GM19351 (cell line): ENCODE data around the gene SFMBT1.
"Not testable (repeated sequence)": the region's sequence is repeated elsewhere in the genome, so short reads cannot be mapped to it uniquely, and the experiment has no call there.

ENCODE experiments used
- ATAC-seq: cut with Tn5 transposase; IDR thresholded peaks from one replicate; pipeline ENCODE4 v1.9.1; 2021; ENCODE audit warnings: mild to moderate bottlenecking, moderate library complexity; ENCODE audit not compliant: unreplicated experiment

SFMBT1 gene

GRCh38 chr3:53038679-53039375, 7.0 kb downstream of the SFMBT1 start:
- no peak for ATAC-seq

GRCh38 chr3:53035825-53036619, 9.9 kb downstream of the SFMBT1 start:
- no peak for ATAC-seq

- not testable (repeated sequence) for ATAC-seq
These were observed 10.9 kb downstream of the SFMBT1 start for GRCh38 chr3:53035018-53035417.

- not testable (repeated sequence) for ATAC-seq
These were observed 11.5 kb downstream of the SFMBT1 start for GRCh38 chr3:53034411-53034810.

DNA sequence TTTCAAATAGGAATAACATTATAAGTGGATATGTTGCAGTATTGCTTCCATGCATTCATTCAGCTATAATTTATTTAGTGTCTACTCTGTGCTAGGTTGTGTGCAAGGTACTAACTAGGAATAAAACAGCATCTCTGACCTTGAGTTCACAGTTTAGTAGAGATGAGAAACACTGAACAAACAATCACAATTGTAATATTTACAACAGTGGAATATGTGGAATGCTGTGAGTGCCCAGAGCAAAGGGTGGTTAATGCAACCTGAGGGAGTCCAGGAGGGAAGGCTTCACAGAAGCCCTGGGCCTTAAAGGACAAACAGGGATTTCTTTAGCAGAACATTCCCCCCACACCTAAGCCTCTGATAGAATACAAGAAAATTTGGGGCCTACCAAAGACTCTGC, 13.3 kb downstream of the SFMBT1 start:
- no peak for ATAC-seq

- ATAC-seq = no peak
These were observed 15.0 kb downstream of the SFMBT1 start for GRCh38 chr3:53030619-53031449.

- no peak for ATAC-seq
These were observed 17.2 kb downstream of the SFMBT1 start for GRCh38 chr3:53028641-53029040.

DNA sequence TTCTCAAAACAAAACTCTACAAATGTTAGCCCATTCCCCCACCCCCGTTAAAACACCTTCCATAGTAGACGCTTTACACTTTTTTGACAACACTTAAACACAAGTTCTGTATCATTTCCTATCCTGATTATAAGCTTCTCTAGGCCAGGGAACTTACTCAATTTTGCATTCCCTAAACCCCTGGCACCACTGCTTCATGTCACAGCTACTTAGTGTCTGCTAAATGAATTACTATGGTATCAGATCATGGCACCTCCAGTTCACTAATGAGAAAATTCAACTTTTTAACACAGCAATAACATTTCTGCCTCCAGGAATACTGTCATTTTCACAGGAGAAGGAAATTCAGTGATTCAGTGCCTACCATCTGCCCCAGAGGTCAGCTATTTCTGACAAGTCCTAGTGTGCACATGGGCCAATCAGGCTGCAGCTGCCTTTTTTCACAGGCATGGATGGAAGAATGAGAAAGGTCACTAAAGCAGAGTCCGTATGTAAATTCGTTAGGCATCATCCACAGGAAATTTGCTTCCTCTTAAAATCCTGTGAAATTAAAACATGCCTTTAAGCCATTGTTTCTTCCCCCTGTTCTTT, 18.5 kb downstream of the SFMBT1 start:
- no peak for ATAC-seq

DNA sequence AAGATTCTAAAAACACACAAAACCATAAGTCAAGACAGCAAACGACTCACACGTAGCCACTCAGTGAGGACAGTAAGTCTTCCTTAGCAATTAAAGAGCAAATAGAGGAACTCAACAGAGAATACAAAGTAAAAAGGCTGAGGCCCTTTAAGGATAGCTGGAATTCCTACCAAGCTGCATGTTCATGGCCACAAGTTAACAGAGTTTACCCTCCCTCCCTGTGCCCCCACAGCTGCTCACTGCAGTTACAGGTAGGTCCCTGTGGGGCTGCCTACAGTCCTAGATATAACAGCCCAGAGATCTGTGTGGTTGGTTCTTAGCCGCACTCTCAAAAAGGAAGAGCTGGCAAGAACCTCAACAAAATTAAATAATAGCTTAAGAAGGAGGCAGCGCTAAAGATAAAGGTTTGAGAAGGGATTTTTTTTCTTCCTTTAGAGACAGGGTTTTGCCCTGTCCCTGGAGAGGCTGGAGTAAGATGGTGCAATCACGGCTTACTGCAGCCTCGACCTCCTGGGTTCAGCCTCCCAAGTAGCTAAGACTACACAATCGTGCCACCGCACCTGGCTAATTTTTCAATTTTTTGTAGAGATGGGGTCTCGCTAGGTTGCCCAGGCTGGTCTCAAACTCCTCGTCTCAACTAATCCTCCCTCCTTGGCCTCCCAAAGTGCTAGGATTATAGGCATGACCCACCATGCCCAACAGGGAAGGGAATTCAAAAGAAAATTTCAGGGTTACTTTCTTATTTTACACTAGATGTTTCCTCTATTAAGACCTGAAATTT, 19.3 kb downstream of the SFMBT1 start:
- no peak for ATAC-seq

DNA sequence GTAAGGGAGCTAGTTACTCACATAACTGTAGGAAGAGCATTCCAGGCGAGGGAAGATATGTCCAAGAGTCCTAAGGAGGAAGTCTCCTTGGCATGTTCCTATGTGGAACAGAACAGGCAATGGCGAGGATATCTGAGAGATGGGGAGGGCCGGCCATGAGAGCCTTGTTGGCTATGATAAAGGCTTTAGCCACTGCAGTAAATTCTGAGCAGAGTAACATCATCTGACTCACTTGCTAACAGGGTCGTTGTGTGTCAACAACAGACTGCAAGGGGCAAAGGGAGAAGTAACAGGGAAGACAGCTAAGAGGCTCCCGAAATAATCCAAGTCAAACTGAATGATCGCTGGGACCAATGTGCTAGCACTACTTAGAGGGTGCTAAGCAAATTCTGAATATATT, 21.6 kb downstream of the SFMBT1 start:
- ATAC-seq = no peak

DNA sequence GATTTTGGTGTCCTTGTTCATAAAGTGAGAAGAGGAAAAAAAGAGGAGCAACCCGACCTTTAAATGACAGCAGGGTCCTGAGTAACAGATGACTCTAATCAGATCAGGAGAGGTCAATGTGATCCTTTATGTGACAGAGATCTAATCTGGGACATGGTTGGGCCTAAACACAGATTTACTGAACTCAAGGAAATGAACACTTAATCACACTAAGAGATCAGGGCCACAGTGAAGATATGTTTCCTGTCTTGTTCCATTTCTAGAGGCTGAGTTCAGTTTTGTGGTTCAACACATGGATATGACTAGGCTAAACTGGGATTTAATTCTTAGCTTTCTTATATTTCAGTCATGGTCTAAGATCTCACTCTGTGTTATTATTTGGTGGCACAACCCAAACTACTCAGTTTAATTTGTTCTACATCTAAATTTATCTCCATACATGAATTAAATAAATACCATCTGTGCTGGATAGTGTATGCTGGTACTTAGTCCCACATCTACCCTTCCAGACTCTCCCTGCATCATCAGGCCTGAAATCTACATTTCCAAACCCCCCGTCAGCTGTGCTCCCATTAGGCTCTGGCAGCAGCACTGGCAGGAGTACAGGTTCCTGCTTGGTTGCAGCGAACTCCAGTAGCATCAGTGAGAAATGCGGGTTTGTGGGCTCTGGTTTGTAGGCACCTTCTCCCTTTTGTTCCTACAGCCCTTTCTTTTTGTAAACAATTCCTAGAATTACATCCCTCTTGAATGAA, 22.6 kb downstream of the SFMBT1 start:
- ATAC-seq = no peak

GRCh38 chr3:53022647-53023046, 23.2 kb downstream of the SFMBT1 start:
- ATAC-seq = no peak

DNA sequence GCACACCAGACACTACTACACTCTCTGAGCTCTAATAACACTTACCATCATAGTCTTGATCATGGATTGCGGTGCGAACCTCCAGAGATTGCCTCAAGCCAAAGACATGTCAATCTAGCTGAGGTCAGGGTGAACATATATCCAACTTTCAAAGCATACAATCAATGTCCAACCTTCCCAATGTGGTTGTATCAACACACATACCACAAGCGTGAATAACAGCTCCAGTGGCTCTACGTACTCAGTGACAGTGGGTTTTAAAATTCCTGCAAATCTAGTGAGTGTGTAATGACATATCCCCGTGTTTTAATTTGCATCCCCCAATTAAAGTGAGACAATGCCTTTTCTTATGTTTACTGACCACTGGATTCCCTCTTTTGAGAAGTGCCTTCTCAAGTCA, 29.6 kb downstream of the SFMBT1 start:
- ATAC-seq = no peak

GRCh38 chr3:53011324-53011723, 34.5 kb downstream of the SFMBT1 start:
- ATAC-seq = no peak

- no peak for ATAC-seq
These were observed 35.9 kb downstream of the SFMBT1 start for GRCh38 chr3:53009826-53010539.

- no peak for ATAC-seq
These were observed 36.9 kb downstream of the SFMBT1 start for GRCh38 chr3:53008932-53009331.

- no peak for ATAC-seq
These were observed 39.9 kb downstream of the SFMBT1 start for GRCh38 chr3:53005854-53006513.

- no peak for ATAC-seq
These were observed 40.5 kb downstream of the SFMBT1 start for GRCh38 chr3:53005338-53005737.
